OCI-LY3 (cell line): ENCODE results near the gene MYH16.

Source experiments
- CTCF ChIP-seq: fragments of 200-600, 300-600 bp; sonication (generic); IDR thresholded peaks from 2 replicates; pipeline ENCODE4 v1.5.1; 2014; ENCODE audit warnings: antibody characterized with exemption, low read length, low read depth
- EZH2phosphoT487 ChIP-seq: fragments of 200-600 bp; shearing (Covaris generic); IDR thresholded peaks from 2 replicates; pipeline ENCODE4 v1.6.1; 2018; ENCODE audit warnings: antibody characterized with exemption, mixed run types, low read depth

- TF ChIP-seq CTCF = no peak
- TF ChIP-seq EZH2phosphoT487 = no peak
Observed at GRCh38 chr7:99290980-99291607, 18.5 kb downstream of the MYH16 start.
